CD4-positive, alpha-beta memory T cell (primary cell): ENCODE measurements around the gene PLA2G15. TPM values are rescaled to one million over a fixed set of nuclear protein-coding genes. Genes with fewer than 3 reads are reported as not detected.

ENCODE experiments used
- CTCF ChIA-PET: fragments of 350-600 bp; sonication (Branson Sonifier 250); formaldehyde crosslinking; loops from one replicate; lab custom pipeline; 2021; ENCODE audit warnings: inconsistent platforms; ENCODE audit not compliant: partially characterized antibody; lab: Charles Lee
- POLR2A ChIA-PET: fragments of 350-600 bp; sonication (Branson Sonifier 250); formaldehyde crosslinking; loops from one replicate; lab custom pipeline; 2021; ENCODE audit not compliant: partially characterized antibody; lab: Charles Lee
- DNase-seq, 5 donors: peaks; one replicate each; pipeline versions ENCODE4 v3.0.0 to v3.0.0-alpha.2; 2020 to 2022; ENCODE audit warnings: mixed read lengths in 1 of 5
- H3K27ac ChIP-seq: one replicate; pipeline ENCODE4 v1.7.0; 2013; ENCODE audit warnings: low read depth, low read length
- H3K27me3 ChIP-seq: 2 replicates; pipeline ENCODE4 v1.7.0; 2013; ENCODE audit warnings: mild to moderate bottlenecking, low read length, moderate library complexity; ENCODE audit not compliant: insufficient read depth
- H3K36me3 ChIP-seq: 2 replicates; pipeline ENCODE4 v1.7.0; 2013; ENCODE audit warnings: mild to moderate bottlenecking, low read length, moderate library complexity; ENCODE audit not compliant: insufficient read depth
- H3K4me1 ChIP-seq: 2 replicates; pipeline ENCODE4 v1.7.0; 2013; ENCODE audit warnings: mild to moderate bottlenecking, low read length, moderate library complexity; ENCODE audit not compliant: insufficient read depth
- H3K4me3 ChIP-seq, 2 donors: one replicate each; pipeline ENCODE4 v1.7.0; 2013; ENCODE audit warnings: low read length in 2 of 2, mild to moderate bottlenecking in 1 of 2
- H3K9me3 ChIP-seq, 2 donors: one replicate each; pipeline ENCODE4 v1.7.0; 2013; ENCODE audit warnings: low read length in 2 of 2, control low read depth in 1 of 2; ENCODE audit not compliant: control insufficient read depth in 1 of 2
- H3K27ac Mint-ChIP-seq, 7 donors: one replicate each; pipeline ENCODE4 v1.8.0; 2020 to 2021; ENCODE audit warnings: mixed read lengths in 7 of 7, mild to moderate bottlenecking in 6 of 7, inconsistent platforms in 3 of 7, moderate library complexity in 3 of 7
- H3K27me3 Mint-ChIP-seq, 2 donors: one replicate each; pipeline ENCODE4 v1.8.0; 2020 to 2021; ENCODE audit warnings: mixed read lengths in 2 of 2
- H3K36me3 Mint-ChIP-seq, 2 donors: one replicate each; pipeline ENCODE4 v1.8.0; 2020 to 2021; ENCODE audit warnings: mixed read lengths in 2 of 2, inconsistent platforms in 1 of 2, mild to moderate bottlenecking in 1 of 2
- H3K4me1 Mint-ChIP-seq, 4 donors: one replicate each; pipeline ENCODE4 v1.8.0; 2020 to 2021; ENCODE audit warnings: mixed read lengths in 4 of 4, mild to moderate bottlenecking in 1 of 4
- H3K4me3 Mint-ChIP-seq, 8 donors: one replicate each; pipeline ENCODE4 v1.8.0; 2020 to 2021; ENCODE audit warnings: mixed read lengths in 8 of 8, mild to moderate bottlenecking in 7 of 8, moderate library complexity in 6 of 8, inconsistent platforms in 3 of 8
- H3K9me3 Mint-ChIP-seq, 8 donors: one replicate each; pipeline ENCODE4 v1.8.0; 2020 to 2021; ENCODE audit warnings: mixed read lengths in 8 of 8, mild to moderate bottlenecking in 5 of 8, inconsistent platforms in 3 of 8, moderate library complexity in 1 of 8
- intact Hi-C: fragments of 100-400 bp; cut with micrococcal nuclease; formaldehyde crosslinking; loops from one replicate; pipeline ENCODE4 v1.15.1; 2023
- polyA plus RNA-seq, 2 donors: library from polyadenylated mRNA; unstranded; fragments of 300-500 nt; fragmentation: Illumina TruSeq; gene quantifications; one replicate each; pipeline ENCODE4 v1.2.3, GENCODE V29; 2021
- total RNA-seq, 2 experiments: library from RNA; stranded (reverse); gene quantifications; one replicate each; pipeline ENCODE4 v1.2.3, GENCODE V29; 2021

Gene PLA2G15
- total and polyA plus RNA-seq, 4 experiments from 2014 or later: 6.6 to 13.3 (median 11.4) TPM

- intact Hi-C loops: loop anchor here (1.0 kb wide), 1 partner anchor 25 kb away; the partner anchor contains the start of gene SLC7A6OS
- DNase-seq: no peak
- Mint-ChIP-seq H3K27ac (peak overlapping the region; percentile 82 to 94 (median 91)), H3K36me3 (peaks cover 56 to 57% of the 10 kb centered on the region in 2 donors), H3K4me1 (peaks cover 70 to 97% (median 86%) of the 10 kb centered on the region in 4 donors), H3K9me3 (no peaks in the 10 kb centered on the region), H3K4me3 (peak overlapping the region; percentile 71 to 91 (median 87)), H3K27me3 (no peaks in the 10 kb centered on the region)
- H3K27ac ChIP-seq: peak overlapping the region; percentile 54
- peak overlapping the region in 1 of 2 donors; percentile 57 for H3K4me3 ChIP-seq
- no peaks in the 10 kb centered on the region for H3K9me3 ChIP-seq
- H3K27me3 ChIP-seq: no peaks in the 10 kb centered on the region
- H3K36me3 ChIP-seq: no peaks in the 10 kb centered on the region
- CTCF ChIA-PET: interaction anchor here (0.6 to 29.4 kb wide), 6 partner anchors 10 to 44 kb away, joined by 3 to 680 read pairs (median 14); partner anchors contain the start of genes PRMT7, SLC7A6 and SLC7A6OS
- H3K4me1 ChIP-seq: peaks cover 100% of the 10 kb centered on the region
- POLR2A ChIA-PET: interaction anchor here (1.4 to 44.5 kb wide), 5 partner anchors 6 to 236 kb away, joined by 4 to 1508 read pairs (median 11); partner anchors contain the start of genes PLA2G15, PRMT7, SLC7A6 and SLC7A6OS
Observed at GRCh38 chr16:68284847-68285246, 39.7 kb downstream of the PLA2G15 start.

GRCh38 chr16:68285683-68286082 lies 40.5 kb downstream of the PLA2G15 start:
- Mint-ChIP-seq H3K9me3 (no peaks in the 10 kb centered on the region), H3K4me3 (peak overlapping the region; percentile 76 to 91 (median 87)), H3K27ac (peak overlapping the region; percentile 82 to 94 (median 92)), H3K27me3 (no peaks in the 10 kb centered on the region), H3K36me3 (peaks cover 54 to 56% of the 10 kb centered on the region in 2 donors), H3K4me1 (peaks cover 73 to 100% (median 89%) of the 10 kb centered on the region in 4 donors)
- ChIA-PET CTCF (interaction anchor here (0.5 to 29.4 kb wide), 7 partner anchors 9 to 43 kb away, joined by 3 to 680 read pairs (median 7); partner anchors contain the start of genes PRMT7, SLC7A6 and SLC7A6OS), POLR2A (interaction anchor here (1.4 to 44.5 kb wide), 5 partner anchors 6 to 235 kb away, joined by 3 to 1508 read pairs (median 11); partner anchors contain the start of genes PLA2G15, PRMT7, SLC7A6 and SLC7A6OS)
- no peak for DNase-seq
- Histone ChIP-seq H3K36me3 (peaks cover 6% of the 10 kb centered on the region), H3K4me1 (peaks cover 100% of the 10 kb centered on the region), H3K4me3 (peak overlapping the region in 1 of 2 donors; percentile 57), H3K27me3 (no peaks in the 10 kb centered on the region), H3K9me3 (no peaks in the 10 kb centered on the region), H3K27ac (peak overlapping the region; percentile 54)
- intact Hi-C loops: loop anchor here (1.0 kb wide), 2 partner anchors 9 to 21 kb away; partner anchors contain the start of gene SLC7A6

GRCh38 chr16:68286153-68287074 lies 41.2 kb downstream of the PLA2G15 start:
- peaks cover 100% of the 10 kb centered on the region for H3K4me1 ChIP-seq
- intact Hi-C loops: loop anchor here (1.0 kb wide), 2 partner anchors 10 to 22 kb away; partner anchors contain the start of gene SLC7A6
- no peaks in the 10 kb centered on the region for H3K9me3 Mint-ChIP-seq
- H3K36me3 ChIP-seq: peaks cover 13% of the 10 kb centered on the region
- H3K4me3 ChIP-seq: peak overlapping the region; percentile 18 to 57
- H3K4me3 Mint-ChIP-seq: peak overlapping the region; percentile 76 to 91 (median 87)
- H3K27ac Mint-ChIP-seq: peak overlapping the region; percentile 82 to 94 (median 92)
- ChIA-PET CTCF (interaction anchor here (1.7 to 29.4 kb wide), 4 partner anchors 9 to 42 kb away, joined by 7 to 680 read pairs (median 21); partner anchors contain the start of genes PRMT7, SLC7A6 and SLC7A6OS), POLR2A (interaction anchor here (0.6 to 44.5 kb wide), 6 partner anchors 7 to 234 kb away, joined by 3 to 1508 read pairs (median 4); partner anchors contain the start of genes PLA2G15, PRMT7, SLC7A6 and SLC7A6OS)
- no peaks in the 10 kb centered on the region for H3K9me3 ChIP-seq
- DNase-seq: peak; percentile 55 to 68 (median 60)
- peaks cover 54 to 57% of the 10 kb centered on the region in 2 donors for H3K36me3 Mint-ChIP-seq
- H3K27ac ChIP-seq: peak overlapping the region; percentile 54
- no peaks in the 10 kb centered on the region for H3K27me3 Mint-ChIP-seq
- H3K27me3 ChIP-seq: no peaks in the 10 kb centered on the region
- peaks cover 71 to 100% (median 89%) of the 10 kb centered on the region in 4 donors for H3K4me1 Mint-ChIP-seq

GRCh38 chr16:68287276-68288251 lies 42.4 kb downstream of the PLA2G15 start:
- intact Hi-C loops: no loop called here
- peak overlapping the region; percentile 54 for H3K27ac ChIP-seq
- peaks cover 72 to 100% (median 89%) of the 10 kb centered on the region in 4 donors for H3K4me1 Mint-ChIP-seq

GRCh38 chr16:68288252-68288650 lies 43.1 kb downstream of the PLA2G15 start:
- CTCF ChIA-PET: interaction anchor here (1.5 to 29.4 kb wide), 4 partner anchors 19 to 767 kb away, joined by 3 to 680 read pairs (median 26); partner anchors contain the start of genes PRMT7, SLC7A6 and SLC7A6OS
- intact Hi-C loops: no loop called here
- peaks cover 44 to 54% of the 10 kb centered on the region in 2 donors for H3K36me3 Mint-ChIP-seq

More at GRCh38 chr16:68287276-68288251, 42.4 kb downstream of the PLA2G15 start:
- H3K27ac Mint-ChIP-seq: peak overlapping the region; percentile 82 to 96 (median 94)
- Histone ChIP-seq H3K36me3 (peaks cover 23% of the 10 kb centered on the region), H3K9me3 (no peaks in the 10 kb centered on the region), H3K27me3 (no peaks in the 10 kb centered on the region), H3K4me1 (peaks cover 100% of the 10 kb centered on the region), H3K4me3 (peak overlapping the region in 1 of 2 donors; percentile 8)
- no peaks in the 10 kb centered on the region for H3K27me3 Mint-ChIP-seq
- POLR2A ChIA-PET: interaction anchor here (0.7 to 44.5 kb wide), 5 partner anchors 8 to 43 kb away, joined by 3 to 1508 read pairs (median 5); partner anchors contain the start of genes PLA2G15, PRMT7, SLC7A6 and SLC7A6OS
- no peaks in the 10 kb centered on the region for H3K9me3 Mint-ChIP-seq
- CTCF ChIA-PET: interaction anchor here (1.5 to 29.4 kb wide), 5 partner anchors 18 to 767 kb away, joined by 3 to 680 read pairs (median 21); partner anchors contain the start of genes PRMT7, SLC7A6 and SLC7A6OS
- H3K36me3 Mint-ChIP-seq: peaks cover 50 to 55% of the 10 kb centered on the region in 2 donors
- DNase-seq: peak; percentile 58 to 70 (median 68)
- peak overlapping the region; percentile 76 to 91 (median 84) for H3K4me3 Mint-ChIP-seq

More at GRCh38 chr16:68288252-68288650, 43.1 kb downstream of the PLA2G15 start:
- POLR2A ChIA-PET: interaction anchor here (0.7 to 44.5 kb wide), 4 partner anchors 7 to 44 kb away, joined by 3 to 1508 read pairs (median 756); partner anchors contain the start of genes PRMT7, SLC7A6 and SLC7A6OS
- H3K27ac Mint-ChIP-seq: peak overlapping the region; percentile 82 to 96 (median 94)
- Histone ChIP-seq H3K4me1 (peaks cover 98% of the 10 kb centered on the region), H3K27ac (peak overlapping the region; percentile 54), H3K9me3 (no peaks in the 10 kb centered on the region), H3K4me3 (no peak overlapping the region), H3K27me3 (no peaks in the 10 kb centered on the region), H3K36me3 (peaks cover 27% of the 10 kb centered on the region)
- H3K9me3 Mint-ChIP-seq: no peaks in the 10 kb centered on the region
- H3K4me3 Mint-ChIP-seq: peak overlapping the region in 7 of 8 donors; percentile 76 to 91 (median 84)
- DNase-seq: no peak
- H3K27me3 Mint-ChIP-seq: no peaks in the 10 kb centered on the region
- H3K4me1 Mint-ChIP-seq: peaks cover 69 to 98% (median 86%) of the 10 kb centered on the region in 4 donors
